ACC112 (cell line): Measurements from ENCODE around the gene KCNQ4.

ENCODE experiments used
- H2AFZ ChIP-seq: fragments of 200-600 bp; sonication (generic); one replicate; pipeline ENCODE4 v1.6.0; 2017; ENCODE audit warnings: antibody characterized with exemption, low read length; ENCODE audit not compliant: unreplicated experiment
- H3K27ac ChIP-seq: fragments of 200-600 bp; sonication (generic); 2 replicates; pipeline ENCODE4 v1.5.1; 2014; ENCODE audit warnings: low read depth, mild to moderate bottlenecking, antibody characterized with exemption, low read length, moderate library complexity
- H3K27me3 ChIP-seq: fragments of 200-600 bp; sonication (generic); 2 replicates; pipeline ENCODE4 v1.6.1; 2014; ENCODE audit warnings: mild to moderate bottlenecking, antibody characterized with exemption, low read length, moderate library complexity, mixed read lengths; ENCODE audit not compliant: insufficient read depth
- H3K36me3 ChIP-seq: fragments of 200-600 bp; sonication (generic); 2 replicates; pipeline ENCODE4 v1.6.1; 2016; ENCODE audit warnings: mild to moderate bottlenecking, antibody characterized with exemption, low read length, moderate library complexity, mixed read lengths; ENCODE audit not compliant: insufficient read depth
- H3K4me1 ChIP-seq: fragments of 200-600 bp; sonication (generic); one replicate; pipeline ENCODE4 v1.6.1; 2016; ENCODE audit warnings: low read length, mixed read lengths; ENCODE audit not compliant: insufficient read depth, unreplicated experiment, control insufficient read depth
- H3K4me3 ChIP-seq: fragments of 200-600 bp; sonication (generic); 2 replicates; pipeline ENCODE4 v1.5.1; 2014; ENCODE audit warnings: mild to moderate bottlenecking, low read depth, low read length
- H3K79me2 ChIP-seq: fragments of 200-600 bp; sonication (generic); one replicate; pipeline ENCODE4 v1.6.0; 2016; ENCODE audit warnings: low read length; ENCODE audit not compliant: control insufficient read depth, unreplicated experiment, insufficient read depth

KCNQ4 gene

DNA sequence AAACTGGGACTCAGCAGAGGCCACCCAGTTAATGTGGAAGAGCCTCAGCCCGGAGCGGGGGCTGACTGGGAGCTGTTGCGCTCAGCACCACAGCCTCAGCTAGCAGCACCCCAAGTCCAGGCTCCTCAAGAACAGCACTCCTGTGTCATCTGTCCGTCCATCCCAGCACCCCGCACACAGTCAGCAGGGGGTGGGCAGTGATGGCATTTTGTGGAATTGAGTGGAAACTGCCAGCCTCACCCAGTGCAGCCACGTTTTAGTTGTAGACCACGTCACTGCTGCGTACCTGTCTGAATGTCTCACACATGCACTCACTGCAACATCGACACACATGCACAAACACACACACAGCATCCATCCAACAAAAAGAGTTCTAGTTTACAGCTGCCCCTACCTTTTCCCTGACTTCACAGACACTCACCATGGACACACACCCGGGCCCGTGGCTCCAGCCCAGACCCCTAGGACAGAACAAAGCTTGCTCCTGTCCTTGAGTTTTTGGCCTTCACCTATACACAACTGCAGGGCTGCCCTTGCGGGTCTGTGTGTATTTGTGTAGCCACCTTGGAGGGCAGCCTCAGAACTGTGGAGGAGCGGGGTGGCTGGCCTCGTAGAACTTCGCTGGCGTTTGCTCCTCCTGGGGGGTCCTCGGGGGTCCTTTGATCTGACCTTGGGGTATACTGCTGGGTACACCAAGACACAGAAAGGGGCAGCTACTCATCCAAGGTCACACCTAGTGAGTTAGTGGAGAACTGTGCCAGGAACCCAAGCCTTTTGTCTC, 5.2 kb downstream of the KCNQ4 start:
- H3K4me1 ChIP-seq = no peaks in the 10 kb centered on the region
- no peak overlapping the region for H3K27ac ChIP-seq
- H3K27me3 ChIP-seq = peaks cover 29% of the 10 kb centered on the region
- no peak overlapping the region for H2AFZ ChIP-seq
- no peak overlapping the region for H3K4me3 ChIP-seq
- H3K36me3 ChIP-seq = no peaks in the 10 kb centered on the region
- no peaks in the 10 kb centered on the region for H3K79me2 ChIP-seq

DNA sequence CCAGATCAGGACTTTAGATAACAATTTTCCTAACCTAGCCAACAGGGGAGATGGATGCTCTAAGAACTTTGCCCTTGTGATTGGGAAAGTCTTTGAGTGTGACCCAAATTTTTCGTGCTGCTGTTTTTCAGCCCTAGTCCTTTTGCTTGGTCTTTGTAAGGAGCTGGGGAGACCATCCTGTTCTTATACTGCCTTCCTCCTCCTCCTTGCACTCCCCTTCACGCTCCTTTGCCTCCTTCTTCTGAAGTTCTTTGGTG, 5.7 kb downstream of the KCNQ4 start:
- Histone ChIP-seq H3K27ac (no peak overlapping the region), H3K79me2 (no peaks in the 10 kb centered on the region), H3K27me3 (peaks cover 32% of the 10 kb centered on the region), H3K36me3 (no peaks in the 10 kb centered on the region), H2AFZ (no peak overlapping the region), H3K4me1 (no peaks in the 10 kb centered on the region), H3K4me3 (no peak overlapping the region)

DNA sequence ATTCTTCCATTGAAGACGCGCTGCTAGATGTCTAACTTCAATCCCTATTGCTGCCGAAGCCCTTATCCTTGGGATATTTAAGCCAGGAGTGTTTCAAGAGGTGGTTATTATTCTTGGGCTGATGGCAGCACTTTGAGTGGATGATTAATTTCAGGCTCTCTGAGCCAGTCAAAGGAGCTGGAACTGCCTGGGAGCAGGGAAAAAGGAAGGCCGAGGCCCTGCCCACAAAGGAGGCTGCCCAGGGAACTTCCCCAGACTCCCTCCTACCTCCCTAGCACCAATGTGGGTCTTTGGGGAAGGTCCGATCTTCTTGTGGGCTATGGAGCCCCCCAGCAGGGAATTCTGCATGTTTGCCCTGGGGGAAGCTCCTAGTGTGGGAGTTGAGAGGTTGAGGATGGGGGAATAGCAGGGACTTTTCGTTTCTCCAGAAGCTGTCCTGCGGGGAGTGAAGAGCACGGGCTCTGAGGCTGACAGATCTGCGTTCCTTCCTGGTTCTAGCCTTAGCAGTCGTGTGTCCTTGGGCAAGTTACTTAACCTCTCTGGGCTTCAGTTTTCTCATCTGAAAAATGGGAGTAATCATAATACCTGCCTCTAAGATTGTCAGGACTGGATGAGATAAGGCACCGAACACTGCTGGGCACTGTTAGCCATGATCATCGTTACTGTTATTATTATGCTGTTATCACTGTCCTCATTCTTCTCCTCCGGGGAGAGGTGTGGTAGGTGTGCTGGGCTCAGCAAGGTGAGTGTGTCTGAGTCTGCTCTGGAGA, 6.3 kb downstream of the KCNQ4 start:
- H2AFZ ChIP-seq = no peak overlapping the region
- H3K79me2 ChIP-seq = no peaks in the 10 kb centered on the region
- H3K36me3 ChIP-seq = no peaks in the 10 kb centered on the region
- no peak overlapping the region for H3K4me3 ChIP-seq
- H3K4me1 ChIP-seq = no peaks in the 10 kb centered on the region
- peaks cover 27% of the 10 kb centered on the region for H3K27me3 ChIP-seq
- H3K27ac ChIP-seq = no peak overlapping the region

DNA sequence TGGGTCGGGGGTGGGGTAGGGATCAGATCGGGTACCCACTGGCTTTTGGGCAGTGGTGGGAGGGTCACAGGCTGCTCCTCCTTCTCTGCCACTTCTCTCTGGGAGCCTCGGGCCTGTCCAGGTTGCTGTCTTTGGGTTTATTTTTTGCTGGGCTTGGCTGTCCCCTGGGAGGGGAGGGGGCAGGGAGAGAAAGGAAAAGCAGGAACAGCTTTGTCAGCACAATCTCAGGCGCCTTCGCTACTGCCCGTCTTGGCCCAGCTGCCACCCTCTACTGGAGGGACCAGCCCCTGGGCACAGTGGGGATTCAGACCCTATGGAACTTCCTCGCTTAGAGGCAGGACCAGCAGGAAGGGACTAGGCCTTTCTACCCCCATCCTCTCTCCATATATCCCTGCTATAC, 8.4 kb downstream of the KCNQ4 start:
- Histone ChIP-seq H2AFZ (no peak overlapping the region), H3K79me2 (no peaks in the 10 kb centered on the region), H3K4me3 (no peak overlapping the region), H3K4me1 (peaks cover 2% of the 10 kb centered on the region), H3K27ac (no peak overlapping the region), H3K27me3 (peaks cover 27% of the 10 kb centered on the region), H3K36me3 (no peaks in the 10 kb centered on the region)

GRCh38 chr1:40793617-40794016, 10.0 kb downstream of the KCNQ4 start:
- no peak overlapping the region for H3K27ac ChIP-seq
- H3K27me3 ChIP-seq = peaks cover 27% of the 10 kb centered on the region
- H3K4me1 ChIP-seq = peaks cover 5% of the 10 kb centered on the region
- H3K36me3 ChIP-seq = no peaks in the 10 kb centered on the region
- H3K4me3 ChIP-seq = no peak overlapping the region
- H3K79me2 ChIP-seq = no peaks in the 10 kb centered on the region
- H2AFZ ChIP-seq = no peak overlapping the region

- Histone ChIP-seq H3K27ac (no peak overlapping the region), H2AFZ (no peak overlapping the region), H3K27me3 (peaks cover 27% of the 10 kb centered on the region), H3K4me3 (no peak overlapping the region), H3K4me1 (peaks cover 5% of the 10 kb centered on the region), H3K79me2 (no peaks in the 10 kb centered on the region), H3K36me3 (no peaks in the 10 kb centered on the region)
These were observed 10.5 kb downstream of the KCNQ4 start for GRCh38 chr1:40794048-40794447.

GRCh38 chr1:40794974-40795715, 11.6 kb downstream of the KCNQ4 start:
- peaks cover 21% of the 10 kb centered on the region for H3K27me3 ChIP-seq
- H3K4me1 ChIP-seq = peaks cover 5% of the 10 kb centered on the region
- H2AFZ ChIP-seq = no peak overlapping the region
- no peaks in the 10 kb centered on the region for H3K79me2 ChIP-seq
- no peaks in the 10 kb centered on the region for H3K36me3 ChIP-seq
- H3K4me3 ChIP-seq = no peak overlapping the region
- no peak overlapping the region for H3K27ac ChIP-seq

- Histone ChIP-seq H3K4me3 (no peak overlapping the region), H2AFZ (no peak overlapping the region), H3K27ac (no peak overlapping the region), H3K79me2 (no peaks in the 10 kb centered on the region), H3K27me3 (peaks cover 19% of the 10 kb centered on the region; the same call in 1 of the 2 replicates), H3K36me3 (no peaks in the 10 kb centered on the region), H3K4me1 (peaks cover 5% of the 10 kb centered on the region)
These were observed 12.4 kb downstream of the KCNQ4 start for GRCh38 chr1:40795811-40796586.

DNA sequence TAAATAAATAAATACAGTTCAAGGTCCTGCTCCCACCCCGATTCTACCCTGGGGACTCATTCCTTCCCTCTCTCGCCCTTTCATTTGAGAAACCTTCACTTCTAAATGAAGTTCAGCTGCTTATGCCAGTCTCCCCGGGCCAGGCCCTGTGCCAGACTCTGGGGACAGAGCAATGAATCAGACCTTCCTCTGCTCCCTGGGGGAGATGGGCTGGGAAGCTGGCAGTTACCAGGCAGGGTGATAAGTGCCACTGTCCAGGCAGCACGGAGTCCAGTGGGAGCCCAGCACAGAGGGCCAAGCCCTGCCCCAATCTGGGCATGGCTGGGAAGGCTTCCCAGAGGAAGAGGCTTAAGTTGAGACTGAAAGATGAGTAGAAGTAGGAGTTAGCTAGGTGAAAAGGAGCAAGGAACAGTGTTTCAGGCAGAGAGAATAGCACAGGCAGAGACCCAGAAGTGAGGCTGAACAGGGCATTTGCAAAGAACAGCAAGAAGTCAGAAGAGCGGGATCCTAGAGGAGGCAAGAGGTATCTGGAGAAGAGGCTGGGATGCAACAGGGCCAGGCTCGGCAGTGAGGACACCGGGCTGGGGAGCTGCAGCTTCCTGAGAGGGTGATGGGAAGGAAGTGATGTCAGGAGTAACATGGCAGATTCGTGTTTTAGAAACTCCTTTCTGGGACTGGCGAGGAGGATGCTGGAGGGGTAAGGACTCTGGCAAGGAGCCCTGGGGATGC, 13.5 kb downstream of the KCNQ4 start:
- no peak overlapping the region for H2AFZ ChIP-seq
- no peak overlapping the region for H3K4me3 ChIP-seq
- H3K4me1 ChIP-seq = peaks cover 10% of the 10 kb centered on the region
- H3K27me3 ChIP-seq = peaks cover 29% of the 10 kb centered on the region; the same call in 1 of the 2 replicates
- H3K79me2 ChIP-seq = no peaks in the 10 kb centered on the region
- no peak overlapping the region for H3K27ac ChIP-seq
- H3K36me3 ChIP-seq = no peaks in the 10 kb centered on the region

DNA sequence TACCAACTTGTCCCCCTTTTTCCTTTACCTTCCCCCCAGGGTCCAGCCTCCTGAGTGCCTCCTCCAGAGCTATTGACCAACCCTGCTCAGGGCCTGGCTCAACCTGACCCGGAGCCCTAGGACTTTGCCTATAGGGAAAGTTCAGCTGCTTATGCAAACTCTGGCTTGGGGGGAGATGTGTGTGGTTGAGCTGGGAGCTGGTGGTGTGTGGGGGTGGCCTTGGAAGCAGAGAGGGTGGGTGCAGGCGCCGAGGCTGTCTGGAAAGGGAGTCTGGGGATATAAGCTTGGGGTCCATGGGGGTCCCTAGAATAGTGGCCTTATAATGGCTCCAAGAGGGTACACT, 14.1 kb downstream of the KCNQ4 start:
- Histone ChIP-seq H2AFZ (no peak overlapping the region), H3K79me2 (no peaks in the 10 kb centered on the region), H3K4me1 (peaks cover 10% of the 10 kb centered on the region), H3K36me3 (no peaks in the 10 kb centered on the region), H3K4me3 (no peak overlapping the region), H3K27me3 (peaks cover 29% of the 10 kb centered on the region; the same call in 1 of the 2 replicates), H3K27ac (no peak overlapping the region)
